LoVo (cell line): ENCODE measurements around the gene AAR2.

Experiments used
- DNase-seq: peaks from one replicate; pipeline ENCODE4 v3.0.0-alpha.2; 2016; ENCODE audit warnings: low spot score

Gene AAR2

DNA sequence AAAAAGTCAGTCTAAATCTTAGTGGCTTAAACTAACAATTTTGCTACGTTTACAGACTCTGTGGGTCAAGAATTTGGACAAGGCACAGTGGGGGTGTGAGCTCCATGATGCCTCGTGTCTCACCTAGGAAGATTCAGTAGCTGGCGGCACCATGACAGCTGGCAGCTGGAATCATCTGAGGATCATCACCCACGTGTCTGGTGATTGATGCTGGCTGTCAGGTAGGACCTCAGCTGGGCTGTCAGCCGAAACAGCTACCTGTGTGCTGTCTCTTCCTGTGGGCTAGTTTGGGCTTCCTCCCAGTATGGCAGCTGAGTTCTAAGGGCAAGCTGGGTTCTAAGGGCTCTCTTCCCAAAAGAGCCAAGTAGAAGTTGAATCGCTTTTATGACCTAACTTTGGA is 43.5 kb downstream of the AAR2 start:
- no peak for DNase-seq

DNA sequence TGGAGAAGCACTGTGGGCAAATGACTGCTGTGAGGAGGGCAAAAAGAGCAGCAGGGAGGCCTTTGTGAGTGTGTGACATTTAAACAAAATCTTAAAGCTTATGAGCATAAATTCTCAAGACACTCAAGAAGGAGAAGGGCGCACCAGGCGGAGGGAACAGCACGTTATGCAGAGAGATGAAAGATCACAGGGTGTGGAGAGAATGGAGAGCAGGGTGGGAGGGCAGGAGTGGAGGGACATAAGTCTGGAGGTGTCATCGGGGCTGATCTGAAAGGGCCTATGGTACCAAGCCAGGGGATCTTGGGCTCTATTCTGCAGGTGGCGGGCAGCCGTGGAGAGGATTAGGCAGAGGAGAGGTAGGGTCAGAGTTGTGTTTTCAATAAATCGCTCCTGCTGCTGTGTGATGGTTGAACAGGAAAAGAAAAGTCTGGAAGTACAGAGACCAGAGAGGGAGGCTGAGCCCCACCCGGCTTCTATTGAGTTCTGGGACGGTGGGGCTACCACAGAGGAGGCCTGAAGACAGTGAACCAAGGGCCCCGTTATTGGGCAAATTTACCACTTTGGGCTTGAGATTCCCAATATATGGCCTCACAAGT is 45.6 kb downstream of the AAR2 start:
- DNase-seq: no peak

DNA sequence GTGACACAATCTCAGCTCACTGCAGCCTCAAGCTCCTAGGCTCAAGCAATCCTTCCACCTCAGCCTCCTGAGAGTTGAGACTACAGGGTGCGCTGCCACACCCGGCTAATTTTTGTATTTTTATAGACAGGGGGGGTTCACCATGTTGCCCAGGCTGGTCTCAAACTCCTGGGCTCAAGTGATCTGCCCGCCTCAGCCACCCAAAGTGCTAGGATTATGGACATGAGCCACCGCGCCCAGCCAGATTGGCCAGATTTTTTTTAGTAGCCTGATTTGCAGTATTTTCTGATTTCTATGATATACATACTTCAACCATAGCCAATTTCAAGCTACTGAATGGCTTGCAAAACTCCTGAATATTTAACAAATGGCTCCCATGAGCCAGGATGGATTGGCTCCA is 48.5 kb downstream of the AAR2 start:
- DNase-seq: no peak

DNA sequence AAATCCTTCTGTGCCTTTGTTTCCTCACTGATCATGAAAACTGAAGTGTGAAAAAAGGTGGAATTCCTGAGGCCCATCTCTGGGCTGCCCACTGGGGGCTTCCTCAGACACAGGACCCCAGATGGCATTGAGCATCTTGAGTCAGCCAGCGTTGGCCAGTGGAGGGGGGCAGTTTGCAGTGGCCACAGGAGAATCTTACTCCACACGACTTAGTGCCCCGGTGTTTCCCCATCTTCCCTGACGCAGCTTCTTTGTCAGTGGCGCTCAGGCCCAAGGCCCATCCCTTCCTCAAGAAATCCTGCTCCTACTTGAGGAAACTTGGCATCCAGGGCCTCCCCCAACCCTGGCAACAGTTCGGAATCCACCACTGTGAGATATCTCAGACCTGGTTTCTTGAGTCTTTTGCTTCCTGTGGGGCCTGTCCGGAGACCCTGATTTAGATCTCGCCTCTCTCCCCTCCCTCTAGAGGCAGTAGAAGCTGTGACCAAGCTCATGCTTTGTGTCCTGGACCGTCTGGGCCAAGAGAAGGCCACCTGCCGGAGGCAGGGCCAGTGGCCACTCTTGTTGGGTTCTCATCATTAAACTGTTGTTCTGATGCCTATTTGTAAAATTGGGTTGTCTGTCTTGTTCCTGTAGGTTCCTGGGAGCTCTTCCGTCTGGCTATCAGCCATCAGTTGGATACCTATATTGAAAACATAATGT is 49.6 kb downstream of the AAR2 start:
- DNase-seq: no peak

DNA sequence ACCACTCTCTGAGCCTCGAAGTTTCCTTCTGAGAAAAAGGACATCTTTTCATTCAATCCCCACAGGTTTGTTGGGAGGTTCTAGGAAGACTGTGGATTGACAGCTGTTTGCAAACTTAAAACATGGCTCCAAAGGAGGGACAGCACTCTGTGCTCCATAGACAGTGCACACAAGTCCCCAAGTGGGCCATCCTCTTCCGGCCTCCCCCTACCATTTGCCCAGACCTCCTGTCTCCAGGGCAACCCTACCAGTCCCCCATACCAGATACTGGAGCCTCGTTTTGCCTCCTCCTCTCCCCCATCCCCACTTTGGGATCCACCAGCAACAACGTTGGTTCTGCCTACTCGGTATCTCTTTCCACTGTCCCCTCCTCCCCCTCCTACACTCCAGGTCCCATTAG is 61.4 kb downstream of the AAR2 start:
- DNase-seq: no peak

DNA sequence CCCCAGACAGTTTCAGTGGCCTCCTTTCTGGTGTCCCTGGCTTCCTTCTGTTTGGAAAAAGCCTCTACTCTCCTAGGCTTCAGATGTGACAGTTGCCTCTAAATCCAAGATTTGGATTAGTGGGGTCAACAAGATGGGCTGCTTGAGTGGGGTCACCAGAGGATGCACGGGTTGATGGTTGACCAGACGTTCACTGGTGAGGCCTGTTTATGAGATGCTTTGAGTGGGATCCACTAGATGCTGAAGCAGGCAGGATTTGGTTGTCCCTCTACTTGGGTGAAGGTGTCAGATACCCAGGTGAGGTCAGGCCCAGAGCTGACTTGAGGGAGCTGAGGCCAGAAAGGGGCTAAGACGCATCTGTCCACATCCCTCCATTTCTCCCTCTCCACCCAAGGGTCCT is 61.8 kb downstream of the AAR2 start:
- DNase-seq: no peak

DNA sequence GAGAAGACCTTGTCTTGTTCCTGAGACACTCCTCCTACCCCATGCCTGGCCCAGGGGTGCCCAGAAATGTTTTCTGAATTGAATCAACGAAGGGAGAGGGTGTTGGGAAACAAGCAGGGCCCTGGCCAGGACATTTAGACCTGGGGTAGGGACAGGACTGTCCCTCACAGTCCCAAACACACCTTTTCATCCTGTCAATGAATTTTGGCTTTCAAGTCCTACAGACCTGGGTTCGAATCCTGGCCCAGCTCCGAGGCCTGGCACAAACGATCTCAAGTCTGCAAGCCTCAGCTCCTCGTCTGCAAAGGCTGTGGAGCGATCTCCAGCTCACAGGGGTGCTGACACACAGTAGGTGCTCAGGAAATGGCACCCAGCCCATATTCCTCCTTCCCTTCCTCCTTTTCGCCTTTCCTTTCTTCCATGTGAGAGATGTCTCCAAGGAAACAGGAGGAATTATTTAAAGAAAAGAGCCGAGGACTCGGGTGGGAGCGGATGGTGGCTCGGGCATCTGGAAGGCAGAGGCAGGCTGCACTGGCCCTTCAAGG is 62.6 kb downstream of the AAR2 start:
- DNase-seq: no peak

DNA sequence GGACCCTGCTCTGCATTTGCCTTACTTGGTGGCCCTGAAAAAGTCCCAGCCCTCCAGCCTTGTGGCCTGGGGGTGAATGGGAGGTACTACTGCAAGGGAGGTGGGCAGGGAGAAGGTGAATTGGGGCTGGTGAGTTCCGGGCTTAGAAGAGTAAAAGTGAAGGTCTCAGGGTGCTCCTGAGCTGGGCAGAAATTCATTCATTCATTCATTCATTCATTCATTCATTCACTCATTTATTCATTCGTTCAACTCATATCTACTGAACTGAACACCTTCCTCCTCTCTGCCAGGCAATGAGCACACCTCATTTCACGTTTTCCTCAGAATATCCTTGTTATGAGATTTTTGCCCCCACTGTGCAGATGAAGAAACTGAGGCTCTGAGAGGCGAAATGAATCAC is 63.2 kb downstream of the AAR2 start:
- no peak for DNase-seq

DNA sequence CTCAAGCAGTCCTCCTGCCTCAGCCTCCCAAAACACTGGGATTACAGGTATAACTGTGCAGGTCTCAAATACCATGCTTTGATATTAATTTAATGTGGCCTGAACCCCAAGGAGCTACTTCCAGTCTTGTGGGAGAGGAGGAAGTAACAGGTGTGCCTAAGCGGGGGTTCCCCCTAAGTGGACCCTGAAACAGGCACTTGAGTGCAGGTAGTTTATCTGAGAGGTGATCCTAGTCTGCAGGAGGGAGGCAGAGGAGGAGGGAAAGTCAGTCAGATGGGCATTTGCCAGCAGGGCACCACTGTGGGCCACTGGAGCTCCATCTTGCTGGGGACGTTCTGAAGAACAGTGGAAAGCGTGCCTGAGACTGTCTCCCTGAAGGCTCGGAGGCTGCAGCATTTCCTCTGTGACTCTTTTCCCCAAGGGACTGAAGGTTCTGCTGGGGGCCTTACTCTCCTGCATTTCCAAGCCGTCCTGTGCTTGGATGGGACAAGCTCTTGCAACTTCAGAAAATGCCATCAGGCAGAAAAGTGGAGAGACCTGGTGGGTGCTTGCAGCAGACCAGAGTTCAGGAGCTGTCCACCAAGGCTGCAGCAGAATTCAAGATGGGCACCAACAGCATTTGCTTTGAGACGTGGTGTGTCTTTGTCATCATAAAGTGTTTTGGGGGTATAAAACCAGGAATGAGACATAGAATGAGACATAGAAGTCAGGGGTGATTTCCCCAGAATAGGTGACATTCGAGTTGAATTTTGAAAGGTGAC is 65.3 kb downstream of the AAR2 start:
- no peak for DNase-seq

DNA sequence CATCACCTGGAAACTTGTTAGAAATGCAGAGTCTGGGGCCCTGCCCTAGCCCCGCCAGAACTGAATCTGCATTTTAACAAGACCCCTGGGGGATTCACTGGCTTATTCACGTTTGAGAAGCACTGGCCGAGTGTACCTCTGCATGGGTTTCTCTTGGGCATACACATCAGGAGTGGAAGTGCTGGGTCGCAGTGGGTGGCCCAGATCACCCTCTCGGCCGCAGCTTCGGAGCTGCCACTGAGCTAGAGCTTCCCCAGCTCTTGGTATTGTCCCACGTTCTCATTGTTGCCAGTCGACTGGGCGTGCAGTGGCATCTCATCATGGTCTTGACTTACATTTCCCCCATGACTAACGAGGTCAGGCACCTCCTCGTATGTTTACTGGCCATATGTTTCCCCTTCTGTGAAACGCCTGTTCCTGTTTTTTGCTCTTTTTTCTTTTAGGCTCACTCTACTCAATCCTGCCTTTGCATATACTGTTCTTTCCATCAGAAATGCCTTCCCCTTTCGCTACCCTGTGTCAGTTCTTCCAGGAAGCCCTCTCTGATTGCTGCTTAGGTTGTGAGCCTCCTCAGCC is 66.8 kb downstream of the AAR2 start:
- no peak for DNase-seq

DNA sequence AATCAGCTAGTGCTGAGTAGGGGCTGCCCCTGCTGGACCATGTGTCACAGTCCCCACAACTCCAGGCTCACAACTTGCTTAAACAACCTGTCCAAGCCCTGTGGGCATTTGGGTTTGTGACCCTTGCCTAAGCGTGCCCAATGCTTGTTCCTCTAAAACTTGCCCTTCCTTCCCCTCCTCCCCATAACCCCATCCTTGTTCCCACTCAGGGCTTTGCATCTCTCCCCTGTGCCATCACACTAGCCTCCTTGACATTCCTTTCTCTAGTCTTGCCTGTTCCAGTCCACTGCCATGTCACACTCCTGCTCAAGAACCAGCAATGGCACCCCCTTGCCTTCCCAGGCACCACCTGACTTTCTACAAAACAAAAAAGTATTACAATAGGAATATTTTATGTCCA is 67.6 kb downstream of the AAR2 start:
- no peak for DNase-seq

DNA sequence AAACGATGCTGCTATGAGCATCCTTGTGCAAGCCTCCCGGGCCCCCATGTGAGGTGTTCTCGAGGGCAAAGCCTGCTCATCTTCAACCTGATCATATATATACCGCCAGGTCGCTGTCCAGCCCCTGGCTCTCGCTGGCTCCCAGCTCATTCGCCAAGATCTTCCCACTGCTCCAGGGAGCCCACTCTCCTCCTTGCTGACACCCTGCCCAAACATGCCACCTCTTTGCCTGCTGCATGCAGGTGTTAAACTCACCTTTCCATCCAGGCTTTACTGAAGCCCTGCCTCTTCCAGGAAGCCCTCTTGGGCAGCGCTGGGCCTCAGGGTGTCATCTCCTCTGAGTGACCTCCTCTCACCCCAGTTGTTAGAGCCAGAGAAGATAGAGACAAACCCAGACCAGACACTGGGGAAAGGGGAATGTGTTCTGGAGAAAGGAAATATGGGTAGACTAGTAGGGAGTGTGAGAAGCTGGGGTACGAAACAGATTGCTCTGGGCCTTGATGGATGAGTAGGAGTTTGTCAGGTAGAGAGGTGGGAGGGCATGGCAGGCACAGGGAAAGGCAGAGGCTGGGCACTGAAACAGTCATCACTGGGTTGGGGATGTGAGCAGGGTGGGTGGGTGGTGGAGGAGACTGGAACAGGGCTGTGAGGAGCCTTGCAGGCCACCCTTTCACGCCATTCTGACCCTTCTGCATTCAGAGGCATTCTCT is 68.7 kb downstream of the AAR2 start:
- no peak for DNase-seq

DNA sequence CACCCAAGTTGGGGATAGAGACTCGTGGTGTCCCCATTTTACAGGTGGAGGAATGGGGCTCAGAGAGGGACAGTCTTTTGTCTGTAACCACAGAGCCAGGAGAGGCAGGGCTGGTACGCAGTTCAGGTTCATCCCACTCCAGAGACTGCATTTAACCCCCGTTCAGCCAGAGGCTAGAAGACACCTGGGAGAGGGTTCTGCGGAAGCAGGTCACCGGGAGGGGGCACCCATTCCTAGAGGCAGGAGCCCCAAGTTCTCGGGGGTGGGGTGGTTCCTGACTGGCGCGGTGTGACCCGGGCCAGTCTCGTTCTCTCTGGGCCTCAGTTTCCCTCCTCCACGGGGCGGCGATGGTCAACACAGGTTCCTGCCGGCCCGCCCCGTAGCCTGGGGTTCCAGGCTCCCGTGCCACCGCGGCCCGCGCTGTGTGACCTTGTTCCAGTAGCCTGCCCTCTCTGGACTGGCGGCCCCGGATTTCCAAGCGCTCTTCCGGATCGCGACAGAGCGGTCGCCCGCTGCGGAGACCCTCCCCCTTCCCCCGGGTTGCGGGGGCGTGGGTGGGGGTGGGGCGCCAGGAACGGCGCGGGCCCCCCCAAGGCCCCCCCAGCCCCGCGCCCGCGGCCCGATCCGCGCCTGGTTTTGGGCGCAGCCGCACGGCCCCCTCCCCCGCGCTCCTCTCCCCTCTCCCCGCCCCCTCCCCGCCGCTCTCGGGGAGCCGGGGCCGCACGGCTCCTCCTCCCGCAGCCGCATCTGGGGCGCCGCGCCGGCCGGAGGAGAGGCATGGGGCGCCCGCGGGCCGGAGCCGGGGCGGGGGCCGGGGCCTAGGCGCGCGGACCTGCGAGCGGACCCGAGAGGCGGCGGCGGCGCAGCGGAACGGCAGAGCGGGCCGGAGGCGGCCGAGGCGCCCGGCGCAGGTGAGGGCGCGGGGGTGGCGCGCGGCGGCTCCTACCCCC is 69.6 kb downstream of the AAR2 start, which contains the start of gene DLGAP4:
TSS of gene DLGAP4 (plus strand) at position 738 of the 950 bp plus-strand sequence. CDS start 125,379 bp downstream, outside the sequence.
- no peak for DNase-seq
